Muscle layer of colon (tissue), 2 donors: Measurements from ENCODE around the gene BMPR1A.
A peak's percentile ranks its signal among the peaks of the same experiment; 100 is the strongest.

Experiments used
- H3K27ac ChIP-seq: one replicate; pipeline ENCODE4 v1.7.0; 2013; ENCODE audit warnings: low read depth, mild to moderate bottlenecking, low read length, moderate library complexity
- H3K27me3 ChIP-seq, 2 donors: one replicate each; pipeline ENCODE4 v1.7.0; 2013; ENCODE audit warnings: low read length in 2 of 2, mild to moderate bottlenecking in 2 of 2; ENCODE audit not compliant: insufficient read depth in 2 of 2, control insufficient read depth in 1 of 2
- H3K36me3 ChIP-seq: one replicate; pipeline ENCODE4 v1.7.0; 2013; ENCODE audit warnings: mild to moderate bottlenecking, low read length; ENCODE audit not compliant: insufficient read depth
- H3K4me1 ChIP-seq: one replicate; pipeline ENCODE4 v1.7.0; 2013; ENCODE audit warnings: mild to moderate bottlenecking, low read length; ENCODE audit not compliant: insufficient read depth
- H3K4me3 ChIP-seq, 2 donors: one replicate each; pipeline ENCODE4 v1.7.0; 2013; ENCODE audit warnings: low read length in 2 of 2, low read depth in 1 of 2, mild to moderate bottlenecking in 1 of 2, moderate library complexity in 1 of 2
- H3K9ac ChIP-seq: one replicate; pipeline ENCODE4 v1.7.0; 2013; ENCODE audit warnings: low read length
- H3K9me3 ChIP-seq: one replicate; pipeline ENCODE4 v1.7.0; 2013; ENCODE audit warnings: mild to moderate bottlenecking, low read length
- donor health status: abdominal sarcoma.
- donor health status: Adenocarcinoma of cecum.

Gene BMPR1A

DNA sequence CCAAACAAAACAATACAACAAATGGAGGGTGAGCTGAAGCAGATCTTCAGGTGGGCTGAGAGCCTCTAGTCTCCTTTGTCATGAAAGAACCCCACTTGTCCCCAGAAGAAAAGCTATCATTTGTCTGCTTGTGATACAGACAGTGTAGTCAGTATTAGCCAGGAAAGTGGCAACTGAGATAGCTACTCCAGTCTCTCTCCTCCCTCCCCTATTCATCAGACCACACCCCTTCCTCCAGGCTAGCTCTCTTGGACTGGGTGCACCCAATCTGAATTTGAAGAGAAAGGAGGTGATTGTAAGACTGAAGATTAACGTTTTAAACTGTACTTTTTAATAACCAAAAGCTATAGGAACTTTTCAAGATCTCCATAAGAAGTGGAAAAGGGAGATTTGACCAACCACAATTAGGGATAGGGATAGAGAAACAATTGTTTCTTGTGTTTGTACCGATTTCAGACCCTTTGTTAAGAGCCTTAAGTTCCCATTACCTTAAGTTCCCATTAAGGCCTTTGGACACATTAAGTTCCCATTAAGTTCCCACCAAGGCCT lies 14.1 kb downstream of the BMPR1A start:
- H3K4me1 ChIP-seq, result peaks cover 54% of the 10 kb centered on the region
- H3K9ac ChIP-seq, result no peak overlapping the region
- no peaks in the 10 kb centered on the region for H3K36me3 ChIP-seq
- H3K27me3 ChIP-seq, result no peaks in the 10 kb centered on the region
- H3K9me3 ChIP-seq, result no peaks in the 10 kb centered on the region
- no peak overlapping the region for H3K27ac ChIP-seq
- H3K4me3 ChIP-seq, result no peak overlapping the region

DNA sequence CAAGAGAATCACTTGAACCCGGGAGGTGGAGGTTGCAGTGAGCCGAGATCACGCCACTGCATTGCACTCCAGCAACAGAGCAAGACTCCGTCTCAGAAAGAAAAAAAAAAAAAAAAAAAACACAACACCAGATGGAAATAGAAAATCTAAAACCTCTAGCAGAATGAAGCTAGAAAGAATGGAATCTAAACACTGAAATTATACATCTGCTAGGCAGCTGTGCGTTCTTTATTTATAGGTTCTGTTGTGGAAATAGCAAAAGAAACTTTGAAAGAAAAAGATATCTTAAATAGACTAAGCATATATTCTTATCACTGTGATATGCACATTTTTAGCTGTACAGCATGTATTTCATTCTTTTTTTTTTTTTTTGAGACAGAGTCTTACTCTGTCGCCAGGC lies 17.1 kb downstream of the BMPR1A start:
- no peaks in the 10 kb centered on the region for H3K9me3 ChIP-seq
- peaks cover 58% of the 10 kb centered on the region for H3K4me1 ChIP-seq
- no peak overlapping the region for H3K9ac ChIP-seq
- no peaks in the 10 kb centered on the region for H3K27me3 ChIP-seq
- no peak overlapping the region for H3K4me3 ChIP-seq
- H3K27ac ChIP-seq, result no peak overlapping the region
- no peaks in the 10 kb centered on the region for H3K36me3 ChIP-seq

DNA sequence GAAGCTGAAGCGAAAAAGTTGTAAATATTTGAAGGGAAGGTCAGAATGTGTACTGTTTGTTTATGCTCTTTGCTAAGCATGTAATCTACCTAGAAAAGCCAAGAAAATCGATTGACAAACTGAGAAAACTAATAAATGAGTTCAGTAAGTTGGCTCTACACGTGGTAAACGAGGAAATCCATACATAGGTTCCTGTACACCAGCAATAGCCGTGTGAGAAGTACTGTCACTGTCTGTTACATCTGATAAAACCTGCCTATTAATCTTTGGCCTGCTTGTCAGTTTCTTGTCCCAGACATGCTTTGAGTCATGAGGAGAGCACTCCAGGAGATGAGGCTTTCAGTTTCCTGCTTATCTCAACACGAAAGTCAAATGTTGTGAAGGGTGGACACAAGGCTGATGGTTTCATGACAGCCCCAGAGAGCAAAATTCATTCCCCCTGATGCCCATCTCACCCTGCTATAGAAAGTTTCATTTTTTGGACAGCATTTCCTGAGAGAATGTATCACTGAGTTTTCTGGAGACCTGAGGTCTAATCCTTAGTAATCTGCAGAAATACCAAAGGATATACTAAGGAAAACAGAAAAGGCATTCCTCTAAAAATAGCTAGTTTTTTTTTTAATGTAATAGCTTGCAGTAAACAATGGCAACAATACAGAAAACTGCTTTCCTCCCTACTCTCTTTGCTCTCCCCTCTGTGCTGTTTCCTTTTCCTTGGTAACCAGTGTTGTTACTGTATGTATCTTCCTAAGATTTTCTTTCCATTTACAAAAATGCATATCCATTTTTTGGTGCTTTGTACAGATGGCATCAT lies 18.8 kb downstream of the BMPR1A start:
- H3K9me3 ChIP-seq, result no peaks in the 10 kb centered on the region
- no peaks in the 10 kb centered on the region for H3K36me3 ChIP-seq
- H3K27ac ChIP-seq, result peak overlapping the region; percentile 39
- no peak overlapping the region for H3K4me3 ChIP-seq
- H3K9ac ChIP-seq, result no peak overlapping the region
- peaks cover 49% of the 10 kb centered on the region for H3K4me1 ChIP-seq
- H3K27me3 ChIP-seq, result no peaks in the 10 kb centered on the region

- H3K9me3 ChIP-seq, result no peaks in the 10 kb centered on the region
- H3K36me3 ChIP-seq, result no peaks in the 10 kb centered on the region
- H3K4me1 ChIP-seq, result peaks cover 44% of the 10 kb centered on the region
- H3K27me3 ChIP-seq, result no peaks in the 10 kb centered on the region
- no peak overlapping the region for H3K9ac ChIP-seq
- no peak overlapping the region for H3K4me3 ChIP-seq
- no peak overlapping the region for H3K27ac ChIP-seq
Observed at GRCh38 chr10:86775870-86776180, 19.4 kb downstream of the BMPR1A start.

DNA sequence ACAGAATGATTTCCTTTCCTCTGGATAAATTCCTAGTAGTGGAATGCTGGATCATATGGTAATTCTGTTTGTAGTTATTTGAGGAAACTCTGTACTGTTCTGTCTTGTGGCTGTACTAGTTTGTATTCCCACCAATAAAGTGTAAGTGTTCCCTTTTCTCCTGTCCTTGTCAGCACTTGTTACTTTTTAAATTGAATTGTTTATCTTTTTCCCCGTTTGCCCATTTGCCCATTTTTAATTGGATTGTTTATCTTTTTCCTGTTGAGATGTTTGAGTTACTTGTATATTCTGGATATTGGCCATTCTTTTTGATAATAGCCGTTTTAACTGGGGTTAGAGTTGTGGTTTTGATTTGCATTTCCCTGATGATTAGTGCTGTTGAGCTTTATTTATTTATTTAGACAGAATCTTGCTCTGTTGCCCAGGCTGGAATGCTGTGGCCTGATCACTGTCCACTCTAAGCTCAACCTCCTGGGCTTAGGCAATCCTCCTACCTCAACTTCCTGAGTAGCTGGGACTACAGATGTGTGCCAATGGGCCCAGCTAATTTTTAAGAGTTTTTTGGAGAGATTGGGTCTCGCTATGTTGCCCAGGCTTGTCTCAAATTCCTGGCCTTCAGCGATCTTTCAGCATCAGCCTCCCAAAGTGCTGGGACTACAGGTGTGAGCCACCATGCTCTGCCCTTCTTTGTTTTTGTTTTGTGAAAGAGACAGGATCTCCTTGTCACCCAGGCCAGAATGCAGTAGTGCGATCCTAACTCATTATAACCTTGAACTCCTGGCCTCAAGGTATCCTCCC lies 23.0 kb downstream of the BMPR1A start:
- Histone ChIP-seq H3K27ac (no peak overlapping the region), H3K9me3 (no peaks in the 10 kb centered on the region)

GRCh38 chr10:86782701-86783418 lies 26.4 kb downstream of the BMPR1A start:
- no peak overlapping the region for H3K9ac ChIP-seq
- no peaks in the 10 kb centered on the region for H3K36me3 ChIP-seq
- H3K27ac ChIP-seq, result no peak overlapping the region
- H3K4me1 ChIP-seq, result peaks cover 49% of the 10 kb centered on the region
- H3K9me3 ChIP-seq, result no peaks in the 10 kb centered on the region
- H3K27me3 ChIP-seq, result no peaks in the 10 kb centered on the region
- no peak overlapping the region for H3K4me3 ChIP-seq

More for the DNA sequence above, 23.0 kb downstream of the BMPR1A start:
- H3K27me3 ChIP-seq, result no peaks in the 10 kb centered on the region
- no peak overlapping the region for H3K9ac ChIP-seq
- H3K4me3 ChIP-seq, result no peak overlapping the region
- H3K4me1 ChIP-seq, result peaks cover 49% of the 10 kb centered on the region
- no peaks in the 10 kb centered on the region for H3K36me3 ChIP-seq

- H3K36me3 ChIP-seq, result no peaks in the 10 kb centered on the region
- H3K27ac ChIP-seq, result peak overlapping the region; percentile 3
- H3K27me3 ChIP-seq, result no peaks in the 10 kb centered on the region
- peaks cover 40% of the 10 kb centered on the region for H3K4me1 ChIP-seq
- H3K9ac ChIP-seq, result no peak overlapping the region
- no peaks in the 10 kb centered on the region for H3K9me3 ChIP-seq
- no peak overlapping the region for H3K4me3 ChIP-seq
Observed at GRCh38 chr10:86785037-86785436, 28.6 kb downstream of the BMPR1A start.

DNA sequence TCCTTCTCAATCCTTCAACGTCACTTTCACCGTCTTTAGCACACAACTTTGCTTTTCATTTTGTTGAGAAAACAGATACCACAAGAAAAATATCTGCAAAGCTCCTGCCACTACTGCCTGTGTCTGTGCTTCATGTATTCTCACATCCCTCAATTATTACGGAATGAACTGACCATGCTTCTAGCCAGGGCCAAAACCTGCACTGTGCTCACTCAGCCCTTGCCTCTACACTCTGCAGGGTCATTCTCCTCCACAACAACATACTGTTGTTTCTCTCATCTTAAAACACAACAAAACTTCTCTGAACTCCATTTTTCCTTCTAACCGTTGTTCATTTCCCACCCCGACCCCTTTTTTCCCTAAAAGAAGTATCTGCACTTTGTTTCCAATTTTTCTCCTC lies 29.5 kb downstream of the BMPR1A start:
- no peaks in the 10 kb centered on the region for H3K9me3 ChIP-seq
- H3K9ac ChIP-seq, result no peak overlapping the region
- no peaks in the 10 kb centered on the region for H3K36me3 ChIP-seq
- H3K4me1 ChIP-seq, result peaks cover 40% of the 10 kb centered on the region
- H3K27me3 ChIP-seq, result no peaks in the 10 kb centered on the region
- no peak overlapping the region for H3K27ac ChIP-seq
- H3K4me3 ChIP-seq, result no peak overlapping the region

- peaks cover 40% of the 10 kb centered on the region for H3K4me1 ChIP-seq
- H3K27ac ChIP-seq, result no peak overlapping the region
- H3K4me3 ChIP-seq, result no peak overlapping the region
- no peaks in the 10 kb centered on the region for H3K27me3 ChIP-seq
- no peak overlapping the region for H3K9ac ChIP-seq
- no peaks in the 10 kb centered on the region for H3K9me3 ChIP-seq
- no peaks in the 10 kb centered on the region for H3K36me3 ChIP-seq
Observed at GRCh38 chr10:86786368-86786767, 29.9 kb downstream of the BMPR1A start.

DNA sequence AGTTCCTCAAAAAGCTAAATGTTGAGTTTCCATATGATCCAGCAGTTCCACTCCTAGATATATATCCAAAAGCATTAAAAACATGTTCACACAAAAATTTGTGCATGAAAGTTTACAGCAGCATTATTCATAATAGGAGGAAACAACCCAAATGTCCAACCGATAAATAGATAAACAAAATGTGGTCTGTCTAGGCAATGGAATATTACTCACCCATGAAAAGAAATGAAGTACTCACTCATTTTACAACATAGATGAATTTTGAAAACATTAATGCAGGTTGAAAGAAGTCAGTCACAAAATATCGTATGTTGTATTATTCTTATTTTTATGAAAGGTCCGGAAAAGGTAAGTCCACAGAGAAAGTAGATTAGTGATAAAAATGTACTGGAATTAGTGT lies 34.0 kb downstream of the BMPR1A start:
- H3K4me1 ChIP-seq, result peaks cover 37% of the 10 kb centered on the region
- H3K27me3 ChIP-seq, result no peaks in the 10 kb centered on the region
- no peaks in the 10 kb centered on the region for H3K36me3 ChIP-seq
- no peaks in the 10 kb centered on the region for H3K9me3 ChIP-seq
- H3K9ac ChIP-seq, result no peak overlapping the region
- H3K4me3 ChIP-seq, result no peak overlapping the region
- no peak overlapping the region for H3K27ac ChIP-seq

GRCh38 chr10:86792461-86793167 lies 36.2 kb downstream of the BMPR1A start:
- Histone ChIP-seq H3K4me3 (no peak overlapping the region), H3K27ac (no peak overlapping the region), H3K4me1 (peaks cover 25% of the 10 kb centered on the region), H3K36me3 (no peaks in the 10 kb centered on the region), H3K9ac (no peak overlapping the region), H3K27me3 (no peaks in the 10 kb centered on the region), H3K9me3 (no peaks in the 10 kb centered on the region)
